BE2C (cell line): ENCODE data around the gene OPCML.

Experiments
- DNase-seq: peaks from one replicate; pipeline ENCODE4 v3.0.0-alpha.2; 2020
- H3K27me3 ChIP-seq: fragments of 250-450 bp; sonication (Bioruptor Pico); 2 replicates; pipeline ENCODE4 v1.5.1; 2020; ENCODE audit warnings: mild to moderate bottlenecking
- H3K36me3 ChIP-seq: fragments of 250-450 bp; sonication (Bioruptor Pico); 2 replicates; pipeline ENCODE4 v1.5.1; 2020; ENCODE audit warnings: mild to moderate bottlenecking
- H3K4me1 ChIP-seq: fragments of 250-450 bp; sonication (Bioruptor Pico); 2 replicates; pipeline ENCODE4 v1.5.1; 2020
- H3K4me3 ChIP-seq: 2 replicates; pipeline ENCODE4 v1.5.1; 2011; ENCODE audit warnings: low read depth, low read length
- H3K9me3 ChIP-seq: fragments of 250-450 bp; sonication (Bioruptor Pico); 2 replicates; pipeline ENCODE4 v1.5.1; 2020
- CTCF ChIP-seq: IDR thresholded peaks from 2 replicates; pipeline ENCODE4 v1.5.1; 2012; ENCODE audit warnings: mild to moderate bottlenecking, low read depth, low read length

OPCML gene

GRCh38 chr11:132859306-132859705, 673.0 kb downstream of the OPCML start:
- no peak for TF ChIP-seq CTCF
- Histone ChIP-seq H3K4me3 (no peak overlapping the region), H3K9me3 (no peaks in the 10 kb centered on the region; the same call in 1 of the 2 replicates), H3K27me3 (no peaks in the 10 kb centered on the region), H3K36me3 (no peaks in the 10 kb centered on the region), H3K4me1 (no peaks in the 10 kb centered on the region)
- DNase-seq: no peak

- Histone ChIP-seq H3K36me3 (no peaks in the 10 kb centered on the region), H3K4me3 (no peak overlapping the region), H3K27me3 (no peaks in the 10 kb centered on the region), H3K9me3 (no peaks in the 10 kb centered on the region; the same call in 1 of the 2 replicates), H3K4me1 (no peaks in the 10 kb centered on the region)
- no peak for TF ChIP-seq CTCF
- DNase-seq: no peak
Observed at GRCh38 chr11:132858223-132858622, 674.1 kb downstream of the OPCML start.

GRCh38 chr11:132856032-132856431, 676.3 kb downstream of the OPCML start:
- H3K9me3 ChIP-seq: no peaks in the 10 kb centered on the region

GRCh38 chr11:132855516-132855915, 676.8 kb downstream of the OPCML start:
- TF ChIP-seq CTCF: no peak
- DNase-seq: no peak
- no peaks in the 10 kb centered on the region for H3K27me3 ChIP-seq
- H3K4me1 ChIP-seq: no peaks in the 10 kb centered on the region
- no peak overlapping the region for H3K4me3 ChIP-seq
- no peaks in the 10 kb centered on the region for H3K9me3 ChIP-seq
- H3K36me3 ChIP-seq: no peaks in the 10 kb centered on the region

More at GRCh38 chr11:132856032-132856431, 676.3 kb downstream of the OPCML start:
- Histone ChIP-seq H3K36me3 (no peaks in the 10 kb centered on the region), H3K27me3 (no peaks in the 10 kb centered on the region), H3K4me1 (no peaks in the 10 kb centered on the region), H3K4me3 (no peak overlapping the region)
- no peak for TF ChIP-seq CTCF
- DNase-seq: no peak

GRCh38 chr11:132853886-132854285, 678.4 kb downstream of the OPCML start:
- Histone ChIP-seq H3K27me3 (no peaks in the 10 kb centered on the region), H3K4me1 (no peaks in the 10 kb centered on the region), H3K36me3 (no peaks in the 10 kb centered on the region), H3K4me3 (no peak overlapping the region), H3K9me3 (no peaks in the 10 kb centered on the region)
- DNase-seq: no peak
- no peak for TF ChIP-seq CTCF

- Histone ChIP-seq H3K36me3 (no peaks in the 10 kb centered on the region), H3K4me1 (no peaks in the 10 kb centered on the region), H3K9me3 (no peaks in the 10 kb centered on the region), H3K27me3 (no peaks in the 10 kb centered on the region), H3K4me3 (no peak overlapping the region)
- no peak for DNase-seq
- TF ChIP-seq CTCF: no peak
Observed at GRCh38 chr11:132852361-132852760, 679.9 kb downstream of the OPCML start.
